Loucy (cell line): ENCODE results near the gene GRHL3.

Experiments used
- H2AFZ ChIP-seq: fragments of 200-600 bp; sonication (generic); 2 replicates; pipeline ENCODE4 v1.6.0; 2016; ENCODE audit warnings: antibody characterized with exemption, mild to moderate bottlenecking, low read length, moderate library complexity
- H3F3A ChIP-seq: fragments of 200-600 bp; 2 replicates; pipeline ENCODE4 v1.6.0; 2016; ENCODE audit warnings: antibody characterized with exemption, low read depth, mild to moderate bottlenecking
- H3K27me3 ChIP-seq: fragments of 200-600 bp; sonication (generic); 2 replicates; pipeline ENCODE4 v1.6.1; 2014; ENCODE audit warnings: low read length, mild to moderate bottlenecking; ENCODE audit not compliant: insufficient read depth, poor library complexity, severe bottlenecking
- H3K36me3 ChIP-seq: fragments of 200-600 bp; sonication (generic); 2 replicates; pipeline ENCODE4 v1.6.1; 2016; ENCODE audit warnings: low read length; ENCODE audit not compliant: insufficient read depth
- H3K4me1 ChIP-seq: fragments of 200-600 bp; sonication (generic); 2 replicates; pipeline ENCODE4 v1.5.1; 2014; ENCODE audit warnings: low read length, mild to moderate bottlenecking; ENCODE audit not compliant: insufficient read depth, poor library complexity, severe bottlenecking
- H3K4me2 ChIP-seq: fragments of 200-600 bp; sonication (generic); 2 replicates; pipeline ENCODE4 v1.6.0; 2014; ENCODE audit warnings: antibody characterized with exemption, low read length, low read depth, mild to moderate bottlenecking; ENCODE audit not compliant: poor library complexity, severe bottlenecking
- H3K4me3 ChIP-seq: fragments of 200-600 bp; sonication (generic); 2 replicates; pipeline ENCODE4 v1.5.1; 2014; ENCODE audit warnings: low read length, mild to moderate bottlenecking, mixed read lengths; ENCODE audit not compliant: poor library complexity, severe bottlenecking
- H3K79me2 ChIP-seq: fragments of 200-600 bp; sonication (generic); 2 replicates; pipeline ENCODE4 v1.6.1; 2014; ENCODE audit warnings: low read length; ENCODE audit not compliant: insufficient read depth
- H3K9ac ChIP-seq: fragments of 200-600 bp; sonication (generic); 2 replicates; pipeline ENCODE4 v1.6.0; 2014; ENCODE audit warnings: mild to moderate bottlenecking, low read depth, low read length, moderate library complexity; ENCODE audit not compliant: poor library complexity, severe bottlenecking
- H3K9me2 ChIP-seq: fragments of 200-600 bp; sonication (generic); replicated peaks from 2 replicates; pipeline ENCODE4 v1.6.1; 2016; ENCODE audit warnings: low read depth, low read length, mixed read lengths
- H3K9me3 ChIP-seq: fragments of 200-600 bp; sonication (generic); 2 replicates; pipeline ENCODE4 v1.6.1; 2014; ENCODE audit warnings: mild to moderate bottlenecking, antibody characterized with exemption, low read length, low read depth; ENCODE audit not compliant: insufficient read depth
- H4K20me1 ChIP-seq: fragments of 200-600 bp; sonication (generic); 2 replicates; pipeline ENCODE4 v1.6.0; 2014; ENCODE audit warnings: antibody characterized with exemption, low read length, mild to moderate bottlenecking; ENCODE audit not compliant: insufficient read depth, poor library complexity, severe bottlenecking
- CTCF ChIP-seq: fragments of 200-600 bp; sonication (generic); conservative IDR thresholded peaks from 2 replicates; pipeline ENCODE4 v1.5.1; 2014; ENCODE audit warnings: mild to moderate bottlenecking, antibody characterized with exemption, low read length
- EZH2phosphoT487 ChIP-seq: fragments of 200-600 bp; IDR thresholded peaks from 2 replicates; pipeline ENCODE4 v1.6.1; 2018; ENCODE audit warnings: antibody characterized with exemption, mild to moderate bottlenecking, moderate library complexity, borderline replicate concordance

GRHL3 gene

GRCh38 chr1:24316645-24317044 is 2.5 kb upstream of the GRHL3 start:
- TF ChIP-seq EZH2phosphoT487 = no peak
- TF ChIP-seq CTCF = peak; percentile 38
- no peaks in the 10 kb centered on the region for H3K36me3 ChIP-seq
- no peaks in the 10 kb centered on the region for H3K9me2 ChIP-seq
- H3K4me1 ChIP-seq = peaks cover 47% of the 10 kb centered on the region
- H3K9ac ChIP-seq = no peak overlapping the region
- no peaks in the 10 kb centered on the region for H3K79me2 ChIP-seq
- no peak overlapping the region for H2AFZ ChIP-seq
- H4K20me1 ChIP-seq = no peaks in the 10 kb centered on the region
- no peaks in the 10 kb centered on the region for H3K9me3 ChIP-seq
- no peak overlapping the region for H3K4me3 ChIP-seq
- H3K27me3 ChIP-seq = no peaks in the 10 kb centered on the region
- no peak overlapping the region for H3K4me2 ChIP-seq
- peaks cover 7% of the 10 kb centered on the region; the same call in 1 of the 2 replicates for H3F3A ChIP-seq

GRCh38 chr1:24317081-24317480 is 2.1 kb upstream of the GRHL3 start:
- TF ChIP-seq EZH2phosphoT487 (no peak), CTCF (no peak)
- no peak overlapping the region for H3K9ac ChIP-seq
- no peaks in the 10 kb centered on the region for H3K79me2 ChIP-seq
- peaks cover 47% of the 10 kb centered on the region for H3K4me1 ChIP-seq
- H3K27me3 ChIP-seq = no peaks in the 10 kb centered on the region
- no peak overlapping the region for H3K4me2 ChIP-seq
- peaks cover 7% of the 10 kb centered on the region; the same call in 1 of the 2 replicates for H3F3A ChIP-seq
- no peak overlapping the region for H3K4me3 ChIP-seq
- no peak overlapping the region for H2AFZ ChIP-seq
- H4K20me1 ChIP-seq = no peaks in the 10 kb centered on the region
- H3K36me3 ChIP-seq = no peaks in the 10 kb centered on the region
- no peaks in the 10 kb centered on the region for H3K9me2 ChIP-seq
- H3K9me3 ChIP-seq = no peaks in the 10 kb centered on the region

GRCh38 chr1:24317956-24318614 is 1.1 kb upstream of the GRHL3 start:
- Histone ChIP-seq H3K4me2 (peak overlapping the region; percentile 56), H3K9me2 (no peaks in the 10 kb centered on the region), H3K9ac (peak overlapping the region; percentile 17), H4K20me1 (no peaks in the 10 kb centered on the region), H3K4me1 (peaks cover 55% of the 10 kb centered on the region), H3K27me3 (no peaks in the 10 kb centered on the region), H3K79me2 (no peaks in the 10 kb centered on the region), H3K4me3 (peak overlapping the region; percentile 18), H3K36me3 (no peaks in the 10 kb centered on the region), H3F3A (peaks cover 7% of the 10 kb centered on the region; the same call in 1 of the 2 replicates), H3K9me3 (no peaks in the 10 kb centered on the region), H2AFZ (no peak overlapping the region)
- TF ChIP-seq CTCF = no peak
- TF ChIP-seq EZH2phosphoT487 = no peak
